Mesodermal cell (in vitro differentiated cells): ENCODE results near the gene ZC3H7A.

ENCODE experiments used
- H3K27ac ChIP-seq: 2 replicates; pipeline ENCODE4 v1.7.0; 2013; ENCODE audit warnings: mild to moderate bottlenecking, low read depth, low read length, moderate library complexity; ENCODE audit not compliant: severe bottlenecking
- H3K36me3 ChIP-seq: 2 replicates; pipeline ENCODE4 v1.7.1; 2013; ENCODE audit warnings: mild to moderate bottlenecking, low read length, moderate library complexity; ENCODE audit not compliant: control insufficient read depth, insufficient read depth
- H3K4me1 ChIP-seq: one replicate; pipeline ENCODE4 v1.7.1; 2013; ENCODE audit warnings: mild to moderate bottlenecking, low read length; ENCODE audit not compliant: insufficient read depth, control insufficient read depth, poor library complexity, severe bottlenecking
- H3K4me3 ChIP-seq: 2 replicates; pipeline ENCODE4 v1.7.0; 2013; ENCODE audit warnings: low read length, control low read depth, mild to moderate bottlenecking; ENCODE audit not compliant: insufficient read depth, poor library complexity, severe bottlenecking; ENCODE audit errors: extremely low read depth
- H3K9me3 ChIP-seq: 2 replicates; pipeline ENCODE4 v1.7.1; 2013; ENCODE audit warnings: mild to moderate bottlenecking, low read length, moderate library complexity; ENCODE audit not compliant: control insufficient read depth
- WGBS, 2 experiments: methylation state at CpG; one replicate each; pipeline ENCODE4 v1.1.5; 2013; ENCODE audit warnings: missing lambda C conversion rate in 2 of 2; ENCODE audit not compliant: insufficient coverage in 2 of 2; 5-methylcytosine and 5-hydroxymethylcytosine counted together

Gene ZC3H7A

DNA sequence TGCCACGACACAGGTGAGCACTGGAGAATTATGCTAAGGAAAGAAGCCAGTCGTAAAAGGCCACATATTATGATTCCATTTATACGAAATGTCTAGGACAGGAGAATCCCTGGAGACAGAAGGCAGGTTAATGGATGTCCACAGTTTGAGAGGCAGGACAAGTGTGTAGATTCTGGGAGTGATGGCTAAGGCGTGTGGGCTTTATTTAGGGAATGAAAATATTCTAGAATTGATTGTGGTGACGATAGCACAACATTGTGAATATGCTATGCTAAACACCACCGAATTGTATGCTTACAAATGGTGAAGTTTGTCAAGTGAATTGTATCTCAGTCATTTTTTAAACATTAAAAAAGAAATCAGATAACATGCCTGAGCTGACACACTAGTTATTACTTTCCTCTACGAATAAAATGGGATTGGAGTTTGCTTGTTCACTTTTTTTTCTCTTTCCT lies 49.1 kb downstream of the ZC3H7A start:
- WGBS, 2 experiments = 92 to 99% methylated on average over 5 to 6 of the region's 7 CpGs

GRCh38 chr16:11744075-11744470 lies 53.0 kb downstream of the ZC3H7A start:
- H3K27ac ChIP-seq = no peak overlapping the region
- no peaks in the 10 kb centered on the region for H3K4me1 ChIP-seq
- 67% methylated on average over 3 of the region's 5 CpGs; no CpG with 5 or more reads in 1 of the 2 experiments for WGBS, 2 experiments
- H3K4me3 ChIP-seq = no peak overlapping the region
- H3K9me3 ChIP-seq = no peaks in the 10 kb centered on the region
- peaks cover 23% of the 10 kb centered on the region for H3K36me3 ChIP-seq

More for the DNA sequence above, 49.1 kb downstream of the ZC3H7A start:
- H3K4me1 ChIP-seq = no peaks in the 10 kb centered on the region
- H3K36me3 ChIP-seq = peaks cover 55% of the 10 kb centered on the region
- H3K4me3 ChIP-seq = no peak overlapping the region
- no peak overlapping the region for H3K27ac ChIP-seq
- H3K9me3 ChIP-seq = no peaks in the 10 kb centered on the region

DNA sequence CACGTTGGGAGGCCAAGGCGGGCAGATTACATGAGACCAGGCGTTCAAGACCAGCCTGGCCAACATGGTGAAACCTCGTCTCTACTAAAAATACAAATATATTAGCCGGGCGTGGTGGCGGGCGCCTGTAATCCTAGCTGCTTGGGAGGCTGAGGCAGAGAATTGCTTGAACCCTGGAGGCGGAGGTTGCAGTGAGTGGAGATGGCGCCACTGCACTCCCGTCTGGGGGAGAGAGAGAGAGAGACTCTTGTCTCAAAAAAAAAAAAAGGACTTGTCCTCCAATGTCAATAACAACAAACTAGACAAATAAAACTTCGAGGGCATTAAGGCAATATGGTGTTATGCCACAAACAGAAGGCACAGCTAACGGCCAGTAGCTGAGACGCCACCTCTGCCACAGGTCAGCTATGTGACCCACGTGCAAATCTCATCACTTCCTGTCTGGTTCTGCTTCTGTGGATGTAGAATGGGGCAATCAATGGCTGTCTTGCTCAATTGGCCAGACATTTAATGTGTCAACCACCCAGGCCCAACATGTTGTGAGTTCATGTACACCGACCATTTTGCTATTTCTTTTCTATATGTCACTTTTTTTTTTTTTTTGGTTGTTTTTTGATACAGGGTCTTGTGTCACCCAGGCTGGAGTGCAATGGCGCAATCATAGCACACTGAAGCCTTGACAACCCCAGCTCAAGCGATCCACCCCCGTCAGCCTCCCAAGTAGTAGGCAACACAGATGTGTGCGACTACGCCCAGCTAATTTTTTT lies 53.6 kb downstream of the ZC3H7A start:
- Histone ChIP-seq H3K27ac (peak overlapping the region; percentile 92), H3K4me1 (no peaks in the 10 kb centered on the region), H3K36me3 (peaks cover 19% of the 10 kb centered on the region), H3K4me3 (peak overlapping the region; percentile 76), H3K9me3 (no peaks in the 10 kb centered on the region)
- WGBS, 2 experiments = 76 to 96% methylated on average over 4 to 12 of the region's 21 CpGs

DNA sequence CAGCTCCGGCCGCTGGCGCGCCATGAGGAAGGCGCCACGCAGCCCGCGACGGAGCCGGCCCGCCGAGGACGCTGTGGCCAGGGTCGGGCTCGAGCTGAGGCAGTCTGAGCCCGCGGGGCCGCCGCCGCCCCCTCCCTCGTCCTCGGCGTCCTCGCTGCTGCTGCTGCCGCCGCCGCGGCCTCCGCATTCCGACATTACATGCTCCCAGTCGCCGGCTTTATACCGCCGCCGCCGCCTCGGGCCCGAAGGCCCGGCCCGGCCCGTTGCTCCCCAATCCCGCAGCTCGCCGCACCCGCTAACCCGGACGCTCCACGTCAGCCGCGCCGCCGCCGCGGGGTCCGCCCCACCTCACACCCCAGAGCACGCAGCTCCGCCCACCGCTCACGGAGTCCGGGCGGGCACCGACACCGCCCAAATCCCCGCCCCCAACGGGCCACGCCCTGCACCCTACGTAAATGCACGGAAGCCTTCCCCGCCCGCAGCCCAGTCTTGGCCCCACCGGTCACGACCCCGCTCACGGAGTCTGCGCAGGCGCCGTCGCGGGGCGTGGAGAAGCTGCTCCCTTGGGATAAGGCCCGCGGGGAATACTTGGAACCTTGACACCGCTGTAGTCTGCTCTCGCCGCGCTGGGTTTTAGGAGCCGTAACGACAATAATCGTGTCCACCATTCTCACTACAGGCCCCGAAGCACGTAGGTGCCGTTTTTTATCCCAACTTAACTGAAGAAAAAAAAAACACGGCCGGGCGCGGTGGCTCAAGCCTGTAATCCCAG lies 54.3 kb downstream of the ZC3H7A start, which contains the start of gene TXNDC11:
TXNDC11 (minus strand) TSS at position 322 of the 772 bp plus-strand sequence; CDS start at position 195, 127 bp downstream.
- peak within 1 kb of the TSS; percentile 76 for H3K4me3 ChIP-seq
- peak within 1 kb of the TSS; percentile 92 for H3K27ac ChIP-seq
- WGBS, 2 experiments = 0% methylated on average over 60 to 68 of the region's 96 CpGs
- no peaks in the 10 kb centered on the region for H3K9me3 ChIP-seq
- H3K36me3 ChIP-seq = peaks cover 18% of the 10 kb centered on the region
- H3K4me1 ChIP-seq = no peaks in the 10 kb centered on the region

DNA sequence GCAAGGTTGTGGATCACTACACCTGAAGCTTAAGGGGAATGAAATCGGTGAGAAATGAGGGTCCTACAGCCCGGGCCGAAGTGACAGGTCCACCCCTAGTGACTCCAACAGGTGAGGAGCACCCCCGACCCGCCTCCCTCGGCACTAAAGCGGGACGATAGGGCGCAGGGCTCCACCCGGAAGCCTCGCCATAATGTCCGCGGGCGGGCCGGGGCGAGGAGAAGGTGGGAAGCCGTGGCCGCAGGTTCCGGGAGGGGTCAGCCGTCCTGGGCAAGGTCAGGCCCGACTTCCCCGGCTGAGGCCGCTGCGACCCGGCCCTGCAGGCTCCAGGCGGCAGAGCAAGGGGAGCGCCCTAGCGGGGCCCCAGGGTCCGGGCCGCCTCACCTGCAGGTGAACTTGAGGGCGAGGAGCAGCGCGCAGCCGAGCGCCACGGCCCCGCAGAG lies 54.9 kb downstream of the ZC3H7A start:
- H3K9me3 ChIP-seq = no peaks in the 10 kb centered on the region
- H3K4me1 ChIP-seq = no peaks in the 10 kb centered on the region
- H3K27ac ChIP-seq = peak overlapping the region; percentile 92
- H3K36me3 ChIP-seq = peaks cover 20% of the 10 kb centered on the region
- WGBS, 2 experiments = 0% methylated on average over 36 to 37 of the region's 37 CpGs
- H3K4me3 ChIP-seq = peak overlapping the region; percentile 76

- Histone ChIP-seq H3K27ac (no peak overlapping the region), H3K36me3 (peaks cover 34% of the 10 kb centered on the region), H3K9me3 (no peaks in the 10 kb centered on the region), H3K4me1 (no peaks in the 10 kb centered on the region), H3K4me3 (no peak overlapping the region)
- 100% methylated on average over 1 of the region's 3 CpGs; no CpG with 5 or more reads in 1 of the 2 experiments for WGBS, 2 experiments
Measured at GRCh38 chr16:11740567-11740966, 56.5 kb downstream of the ZC3H7A start.

DNA sequence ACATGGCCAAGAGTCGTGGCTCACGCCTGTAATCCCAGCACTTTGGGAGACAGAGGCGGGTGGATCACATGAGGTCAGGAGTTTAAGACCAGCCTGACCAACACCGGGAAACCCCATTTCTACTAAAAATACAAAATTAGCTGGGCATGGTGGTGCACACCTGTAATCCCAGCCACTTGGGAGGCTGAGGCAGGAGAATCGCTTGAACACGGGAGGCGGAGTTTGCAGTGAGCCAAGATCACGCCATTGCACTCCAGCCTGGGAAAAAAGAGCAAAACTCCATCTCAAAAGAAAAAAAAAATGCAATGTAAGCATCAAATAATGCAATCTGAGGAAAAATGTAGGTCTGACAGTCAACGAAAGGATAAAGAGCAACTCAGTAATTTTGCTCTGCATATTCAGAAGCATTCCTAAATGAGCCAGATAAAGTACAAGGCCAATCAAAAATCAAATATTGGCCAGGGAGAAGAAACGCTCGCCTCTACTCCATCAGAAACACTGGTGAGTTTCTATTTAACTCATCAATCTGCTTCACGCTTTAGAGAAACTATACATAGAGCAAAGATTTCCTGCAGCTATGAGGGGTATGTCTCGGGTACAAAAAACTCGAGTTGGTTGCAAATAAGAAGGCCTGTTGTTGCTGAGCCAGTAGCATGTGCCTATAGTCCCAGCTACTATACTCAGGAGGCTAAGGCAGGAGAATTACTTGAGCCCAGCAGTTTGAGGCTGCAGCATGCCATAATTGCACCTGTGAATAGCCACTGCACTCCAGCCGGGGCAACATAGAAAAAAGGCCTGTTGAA lies 58.1 kb downstream of the ZC3H7A start:
- Histone ChIP-seq H3K4me3 (no peak overlapping the region), H3K36me3 (peaks cover 48% of the 10 kb centered on the region), H3K9me3 (no peaks in the 10 kb centered on the region), H3K4me1 (no peaks in the 10 kb centered on the region), H3K27ac (no peak overlapping the region)
- WGBS, 2 experiments = 92 to 93% methylated on average over 4 to 10 of the region's 15 CpGs

DNA sequence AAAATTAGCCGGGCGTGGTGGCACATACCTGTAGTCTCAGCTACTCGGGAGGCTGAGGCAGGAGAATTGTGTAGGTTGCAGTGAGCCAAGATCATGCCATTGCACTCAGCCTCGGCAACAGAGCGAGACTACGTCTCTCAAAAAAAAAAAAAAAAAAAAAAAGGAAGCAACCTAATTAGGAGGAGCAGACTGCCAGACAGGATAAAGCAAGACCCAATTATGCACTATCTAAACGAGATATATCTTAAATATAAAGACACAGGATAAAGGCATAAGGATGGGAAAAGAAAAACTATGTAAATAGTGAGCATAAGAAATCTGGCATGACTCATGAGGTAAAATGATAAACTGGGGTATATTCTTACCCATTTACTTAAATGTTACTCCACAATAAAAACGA lies 59.3 kb downstream of the ZC3H7A start:
- Histone ChIP-seq H3K9me3 (no peaks in the 10 kb centered on the region), H3K4me3 (no peak overlapping the region), H3K27ac (no peak overlapping the region), H3K36me3 (peaks cover 61% of the 10 kb centered on the region), H3K4me1 (no peaks in the 10 kb centered on the region)
- WGBS, 2 experiments = 89 to 100% methylated on average over 2 to 3 of the region's 8 CpGs

- peaks cover 69% of the 10 kb centered on the region for H3K36me3 ChIP-seq
- no peaks in the 10 kb centered on the region for H3K4me1 ChIP-seq
- 93 to 100% methylated on average over 4 to 5 of the region's 6 CpGs for WGBS, 2 experiments
- no peaks in the 10 kb centered on the region for H3K9me3 ChIP-seq
- H3K27ac ChIP-seq = no peak overlapping the region
- H3K4me3 ChIP-seq = no peak overlapping the region
Measured at GRCh38 chr16:11736903-11737302, 60.2 kb downstream of the ZC3H7A start.

DNA sequence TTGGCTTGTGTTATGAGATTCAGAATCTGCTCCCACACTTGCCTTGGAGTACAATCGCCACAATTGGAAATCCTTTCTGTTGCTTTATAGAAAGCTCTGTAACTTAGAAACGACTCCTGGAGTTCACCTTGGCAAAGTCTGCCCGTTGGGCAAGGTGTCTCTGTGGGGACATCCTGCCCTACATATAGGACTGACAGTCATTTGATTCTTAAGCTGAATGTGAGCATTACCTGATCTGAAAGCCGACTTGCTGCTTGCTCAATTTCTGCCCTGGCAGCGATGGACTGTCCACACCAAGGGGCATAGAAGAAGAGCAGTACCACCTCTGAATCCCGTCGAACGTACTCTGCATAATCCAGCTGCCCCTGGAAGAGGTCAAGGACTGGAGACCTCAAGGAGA lies 61.3 kb downstream of the ZC3H7A start:
- WGBS, 2 experiments = 93% methylated on average over 8 of the region's 8 CpGs
- no peak overlapping the region for H3K4me3 ChIP-seq
- H3K36me3 ChIP-seq = peaks cover 79% of the 10 kb centered on the region
- H3K27ac ChIP-seq = no peak overlapping the region
- H3K9me3 ChIP-seq = no peaks in the 10 kb centered on the region
- no peaks in the 10 kb centered on the region for H3K4me1 ChIP-seq
